H9 (cell line): ENCODE measurements around the gene HELT. TPM values are rescaled to one million over a fixed set of nuclear protein-coding genes. Genes with fewer than 3 reads are reported as not detected.

Experiments
- DNase-seq: peaks from one replicate; pipeline ENCODE4 v3.0.0-alpha.2; 2017
- H2AFZ ChIP-seq: one replicate; pipeline ENCODE4 v1.6.1; 2013; ENCODE audit warnings: mild to moderate bottlenecking, low read length, control low read depth, moderate library complexity
- H2AK5ac ChIP-seq: 2 replicates; pipeline ENCODE4 v1.6.1; 2013; ENCODE audit warnings: low read length, control low read depth, mixed read lengths; ENCODE audit not compliant: insufficient read length
- H2BK120ac ChIP-seq: one replicate; pipeline ENCODE4 v1.6.1; 2013; ENCODE audit warnings: low read depth, mild to moderate bottlenecking, low read length, control low read depth, inconsistent platforms; ENCODE audit not compliant: poor library complexity, severe bottlenecking
- H2BK12ac ChIP-seq: 2 replicates; pipeline ENCODE4 v1.6.1; 2013; ENCODE audit warnings: low read length, control low read depth, mixed read lengths, low read depth; ENCODE audit not compliant: insufficient read length
- H2BK15ac ChIP-seq: 2 replicates; pipeline ENCODE4 v1.6.1; 2013; ENCODE audit warnings: low read depth, low read length, control low read depth
- H2BK20ac ChIP-seq: one replicate; pipeline ENCODE4 v1.6.1; 2013; ENCODE audit warnings: low read depth, mild to moderate bottlenecking, low read length, control low read depth, inconsistent platforms; ENCODE audit not compliant: poor library complexity, severe bottlenecking
- H2BK5ac ChIP-seq: 2 replicates; pipeline ENCODE4 v1.6.1; 2013; ENCODE audit warnings: low read length, control low read depth, mixed read lengths; ENCODE audit not compliant: insufficient read length
- H3K14ac ChIP-seq: 2 replicates; pipeline ENCODE4 v1.6.1; 2013; ENCODE audit warnings: low read length, control low read depth; ENCODE audit not compliant: insufficient read depth
- H3K18ac ChIP-seq: 2 replicates; pipeline ENCODE4 v1.6.1; 2013; ENCODE audit warnings: low read depth, mild to moderate bottlenecking, mixed read lengths, low read length, control low read depth; ENCODE audit not compliant: insufficient read length
- H3K23ac ChIP-seq: 2 replicates; pipeline ENCODE4 v1.6.1; 2013; ENCODE audit warnings: low read length, control low read depth, mixed read lengths, low read depth; ENCODE audit not compliant: insufficient read length
- H3K23me2 ChIP-seq: 2 replicates; pipeline ENCODE4 v1.6.1; 2013; ENCODE audit warnings: low read depth, mild to moderate bottlenecking, mixed read lengths, low read length, control low read depth; ENCODE audit not compliant: insufficient read length, poor library complexity, severe bottlenecking
- H3K27ac ChIP-seq: 2 replicates; pipeline ENCODE4 v1.5.1; 2013; ENCODE audit warnings: low read length, control low read depth, mixed read lengths, low read depth; ENCODE audit not compliant: insufficient read length
- H3K27me3 ChIP-seq: 2 replicates; pipeline ENCODE4 v1.6.1; 2013; ENCODE audit warnings: low read length, control low read depth, inconsistent platforms; ENCODE audit not compliant: insufficient read depth
- H3K4ac ChIP-seq: 2 replicates; pipeline ENCODE4 v1.6.1; 2013; ENCODE audit warnings: low read depth, mild to moderate bottlenecking, control low read depth, inconsistent platforms, low read length, moderate library complexity
- H3K4me1 ChIP-seq: 2 replicates; pipeline ENCODE4 v1.6.1; 2013; ENCODE audit warnings: low read length, control low read depth, inconsistent platforms; ENCODE audit not compliant: insufficient read depth
- H3K4me2 ChIP-seq: 2 replicates; pipeline ENCODE4 v1.6.1; 2013; ENCODE audit warnings: low read length, control low read depth, mixed read lengths; ENCODE audit not compliant: insufficient read length, insufficient read depth
- H3K56ac ChIP-seq: 2 replicates; pipeline ENCODE4 v1.6.1; 2013; ENCODE audit warnings: low read depth, mild to moderate bottlenecking, mixed read lengths, low read length, control low read depth; ENCODE audit not compliant: insufficient read length
- H3K79me1 ChIP-seq: 2 replicates; pipeline ENCODE4 v1.6.1; 2013; ENCODE audit warnings: low read depth, mild to moderate bottlenecking, moderate library complexity, low read length, control low read depth, inconsistent platforms; ENCODE audit not compliant: insufficient read depth, poor library complexity, severe bottlenecking
- H3K79me2 ChIP-seq: 2 replicates; pipeline ENCODE4 v1.6.1; 2013; ENCODE audit warnings: low read length, control low read depth, inconsistent platforms; ENCODE audit not compliant: insufficient read depth
- H3K9ac ChIP-seq: 2 replicates; pipeline ENCODE4 v1.6.1; 2013; ENCODE audit warnings: low read length, control low read depth, mixed read lengths; ENCODE audit not compliant: insufficient read length; ENCODE audit errors: extremely low read depth
- H3K9me3 ChIP-seq: one replicate; pipeline ENCODE4 v1.6.1; 2013; ENCODE audit warnings: low read depth, low read length, inconsistent platforms; ENCODE audit not compliant: control insufficient read depth
- H3T11ph ChIP-seq: one replicate; pipeline ENCODE4 v1.6.1; 2013; ENCODE audit warnings: mild to moderate bottlenecking, low read length, control low read depth, inconsistent platforms
- H4K20me1 ChIP-seq: one replicate; pipeline ENCODE4 v1.6.1; 2013; ENCODE audit not compliant: control insufficient read depth, insufficient read length, insufficient read depth
- H4K5ac ChIP-seq: 2 replicates; pipeline ENCODE4 v1.6.1; 2013; ENCODE audit warnings: low read depth, mild to moderate bottlenecking, mixed read lengths, low read length, control low read depth; ENCODE audit not compliant: insufficient read length
- H4K8ac ChIP-seq: replicated peaks from 2 replicates; pipeline ENCODE4 v1.6.1; 2013; ENCODE audit warnings: low read length, control low read depth, mixed read lengths, low read depth; ENCODE audit not compliant: insufficient read length
- H4K91ac ChIP-seq: 2 replicates; pipeline ENCODE4 v1.6.1; 2013; ENCODE audit warnings: low read depth, mild to moderate bottlenecking, moderate library complexity, mixed read lengths, low read length, control low read depth; ENCODE audit not compliant: insufficient read length
- H3K27ac Mint-ChIP-seq, 3 experiments: 2 replicates in 2 of 3; 3 replicates in 1 of 3; pipeline ENCODE4 v1.8.0; 2020 to 2021; ENCODE audit warnings: mixed read lengths in 3 of 3, mild to moderate bottlenecking in 1 of 3, moderate library complexity in 1 of 3
- H3K27me3 Mint-ChIP-seq: 2 replicates; pipeline ENCODE4 v1.8.0; 2021; ENCODE audit warnings: low read depth, mild to moderate bottlenecking, moderate library complexity, mixed read lengths
- H3K36me3 Mint-ChIP-seq, 3 experiments: 2 replicates in 2 of 3; 3 replicates in 1 of 3; pipeline ENCODE4 v1.8.0; 2020 to 2021; ENCODE audit warnings: low read depth in 3 of 3, mixed read lengths in 3 of 3; ENCODE audit not compliant: insufficient read depth in 1 of 3
- H3K4me1 Mint-ChIP-seq, 2 experiments: 2 replicates each; pipeline ENCODE4 v1.8.0; 2020; ENCODE audit warnings: mixed read lengths in 2 of 2
- H3K4me3 Mint-ChIP-seq, 2 experiments: 2 replicates in 1 of 2; 3 replicates in 1 of 2; pipeline ENCODE4 v1.8.0; 2020 to 2021; ENCODE audit warnings: mild to moderate bottlenecking in 2 of 2, mixed read lengths in 2 of 2, moderate library complexity in 1 of 2
- H3K9me3 Mint-ChIP-seq, 2 experiments: 2 replicates in 1 of 2; 3 replicates in 1 of 2; pipeline ENCODE4 v1.8.0; 2020; ENCODE audit warnings: mild to moderate bottlenecking in 2 of 2, mixed read lengths in 2 of 2, moderate library complexity in 1 of 2
- WGBS: extraction: QIAGEN DNeasy Blood & Tissue Kit; methylation state at CpG from one replicate; pipeline ENCODE4 v1.1.7; 2013; ENCODE audit warnings: missing lambda C conversion rate, low lambda C conversion rate, mixed read lengths; ENCODE audit not compliant: insufficient read length; ENCODE audit errors: extremely low coverage; 5-methylcytosine and 5-hydroxymethylcytosine counted together
- total RNA-seq: library from RNA; stranded (reverse); gene quantifications from 2 replicates; pipeline ENCODE4 v1.2.1, GENCODE V29; 2021
- TF ChIP-seq, protein P1 (sequence below): fragments of 200-600 bp; sonication (generic); conservative IDR thresholded peaks from 3 replicates; pipeline ENCODE4 v1.8.0; 2021; ENCODE audit warnings: antibody characterized with exemption, mild to moderate bottlenecking

The HELT gene
- total RNA-seq, 1 experiment from 2014 or later, result not detected

DNA sequence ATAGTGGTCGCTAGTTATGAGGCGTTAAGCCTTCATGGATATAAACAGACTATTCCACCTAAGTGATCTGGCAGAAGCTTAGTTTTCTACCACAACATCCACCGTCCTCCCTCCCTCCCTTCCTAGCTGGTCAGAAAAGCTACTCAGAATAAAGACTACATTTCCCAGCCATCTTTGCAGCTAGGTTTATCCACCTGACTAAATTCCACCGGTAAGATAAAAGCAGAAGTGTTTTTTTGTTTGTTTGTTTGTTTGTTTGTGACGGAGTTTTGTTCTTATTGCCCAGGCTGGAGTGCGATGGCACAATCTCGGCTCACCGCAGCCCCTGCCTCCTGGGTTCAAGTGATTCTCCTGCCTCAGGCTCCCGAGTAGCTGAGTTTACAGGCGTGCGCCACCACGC, 44.3 kb downstream of the HELT start:
- Histone ChIP-seq H2BK12ac (no peak overlapping the region), H2BK120ac (no peak overlapping the region), H4K8ac (no peak overlapping the region), H3K79me2 (no peaks in the 10 kb centered on the region), H2BK15ac (no peak overlapping the region), H3K79me1 (no peaks in the 10 kb centered on the region), H3K27me3 (no peaks in the 10 kb centered on the region), H2AK5ac (no peak overlapping the region), H2AFZ (no peak overlapping the region), H3K18ac (no peak overlapping the region), H2BK5ac (no peak overlapping the region), H3K27ac (no peak overlapping the region), H3K23me2 (no peaks in the 10 kb centered on the region), H4K20me1 (no peaks in the 10 kb centered on the region), H3K23ac (no peak overlapping the region), H3K9ac (no peak overlapping the region), H4K91ac (no peak overlapping the region), H3T11ph (no peak overlapping the region), H4K5ac (no peak overlapping the region), H2BK20ac (no peak overlapping the region), H3K9me3 (no peaks in the 10 kb centered on the region), H3K56ac (no peak overlapping the region), H3K14ac (no peak overlapping the region), H3K4ac (no peak overlapping the region), H3K4me2 (no peak overlapping the region), H3K4me1 (no peaks in the 10 kb centered on the region)
- H3K4me3 Mint-ChIP-seq, result no peak overlapping the region
- no peaks in the 10 kb centered on the region; a peak in 1 of 5 replicates for H3K9me3 Mint-ChIP-seq
- no CpG with 5 or more reads among the region's 12 CpGs for WGBS
- TF ChIP-seq, protein P1, sequence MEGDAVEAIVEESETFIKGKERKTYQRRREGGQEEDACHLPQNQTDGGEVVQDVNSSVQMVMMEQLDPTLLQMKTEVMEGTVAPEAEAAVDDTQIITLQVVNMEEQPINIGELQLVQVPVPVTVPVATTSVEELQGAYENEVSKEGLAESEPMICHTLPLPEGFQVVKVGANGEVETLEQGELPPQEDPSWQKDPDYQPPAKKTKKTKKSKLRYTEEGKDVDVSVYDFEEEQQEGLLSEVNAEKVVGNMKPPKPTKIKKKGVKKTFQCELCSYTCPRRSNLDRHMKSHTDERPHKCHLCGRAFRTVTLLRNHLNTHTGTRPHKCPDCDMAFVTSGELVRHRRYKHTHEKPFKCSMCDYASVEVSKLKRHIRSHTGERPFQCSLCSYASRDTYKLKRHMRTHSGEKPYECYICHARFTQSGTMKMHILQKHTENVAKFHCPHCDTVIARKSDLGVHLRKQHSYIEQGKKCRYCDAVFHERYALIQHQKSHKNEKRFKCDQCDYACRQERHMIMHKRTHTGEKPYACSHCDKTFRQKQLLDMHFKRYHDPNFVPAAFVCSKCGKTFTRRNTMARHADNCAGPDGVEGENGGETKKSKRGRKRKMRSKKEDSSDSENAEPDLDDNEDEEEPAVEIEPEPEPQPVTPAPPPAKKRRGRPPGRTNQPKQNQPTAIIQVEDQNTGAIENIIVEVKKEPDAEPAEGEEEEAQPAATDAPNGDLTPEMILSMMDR, result no peak
- DNase-seq, result no peak
- peaks cover 5 to 6% of the 10 kb centered on the region in 2 experiments; a peak in 3 of 4 replicates for H3K4me1 Mint-ChIP-seq
- H3K27ac Mint-ChIP-seq, result no peak overlapping the region
- no peaks in the 10 kb centered on the region for H3K27me3 Mint-ChIP-seq
- H3K36me3 Mint-ChIP-seq, result no peaks in the 10 kb centered on the region
